ENCODE data around the gene HGS. TPM values are rescaled to one million over a fixed set of nuclear protein-coding genes. Genes with fewer than 3 reads are reported as not detected.

The HGS gene
- total and polyA plus RNA-seq, 2 of the 13 experiments (the other 11 are each of a cell fraction or from before 2014, with no cell fraction given) = 73.3 to 78.1 TPM

- TF ChIP-seq, protein P1, sequence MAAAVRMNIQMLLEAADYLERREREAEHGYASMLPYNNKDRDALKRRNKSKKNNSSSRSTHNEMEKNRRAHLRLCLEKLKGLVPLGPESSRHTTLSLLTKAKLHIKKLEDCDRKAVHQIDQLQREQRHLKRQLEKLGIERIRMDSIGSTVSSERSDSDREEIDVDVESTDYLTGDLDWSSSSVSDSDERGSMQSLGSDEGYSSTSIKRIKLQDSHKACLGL (CRISPR knock-in tag; IDR thresholded peaks at IDR 0.05) = peak; percentile 68
- TF ChIP-seq SRSF1 (optimal IDR thresholded peaks at IDR 0.05; ENCODE audit: low read depth, low read length) (peak; percentile 75), ZNF777 (CRISPR knock-in tag; IDR thresholded peaks at IDR 0.05) (0 out of 2 replicates have a peak, but pooled peaks have one; percentile 25), MYC (CRISPR knock-in tag; IDR thresholded peaks at IDR 0.05; ENCODE audit: borderline replicate concordance) (peak; percentile 40; the same call in 1 of the 2 replicates), MED1 (CRISPR knock-in tag; IDR thresholded peaks at IDR 0.05) (0 out of 2 replicates have a peak, but pooled peaks have one; percentile 27), RBFOX2 (IDR thresholded peaks at IDR 0.05; ENCODE audit: low read depth, low read length) (peak; percentile 87), FLYWCH1 (CRISPR knock-in tag; IDR thresholded peaks at IDR 0.05) (0 out of 2 replicates have a peak, but pooled peaks have one; percentile 27), EED (CRISPR knock-in tag; IDR thresholded peaks at IDR 0.05) (0 out of 2 replicates have a peak, but pooled peaks have one; percentile 41), TARDBP (CRISPR knock-in tag; IDR thresholded peaks at IDR 0.05) (peak; percentile 45; the same call in 1 of the 2 replicates), ZNF143 (CRISPR knock-in tag; IDR thresholded peaks at IDR 0.05) (peak; percentile 52), IKZF1 (IDR thresholded peaks at IDR 0.05) (no peak), ZNF354B (CRISPR knock-in tag; IDR thresholded peaks at IDR 0.05) (peak; percentile 60; the same call in 1 of the 2 replicates), AGO1 (IDR thresholded peaks at IDR 0.05; ENCODE audit: low read depth, low read length, poor library complexity, severe bottlenecking) (peak; percentile 87), SMAD1 (CRISPR knock-in tag; IDR thresholded peaks at IDR 0.05; ENCODE audit: borderline replicate concordance, low read depth) (0 out of 2 replicates have a peak, but pooled peaks have one; percentile 44), ZBTB20 (CRISPR knock-in tag; IDR thresholded peaks at IDR 0.05; ENCODE audit: borderline replicate concordance, low read depth) (peak; percentile 66; the same call in 1 of the 2 replicates), ZBTB3 (CRISPR knock-in tag; IDR thresholded peaks at IDR 0.05; ENCODE audit: borderline replicate concordance, low read depth) (0 out of 2 replicates have a peak, but pooled peaks have one; percentile 61), ZNF205 (CRISPR knock-in tag; IDR thresholded peaks at IDR 0.05) (0 out of 2 replicates have a peak, but pooled peaks have one; percentile 36)
- TF ChIP-seq, protein P2, sequence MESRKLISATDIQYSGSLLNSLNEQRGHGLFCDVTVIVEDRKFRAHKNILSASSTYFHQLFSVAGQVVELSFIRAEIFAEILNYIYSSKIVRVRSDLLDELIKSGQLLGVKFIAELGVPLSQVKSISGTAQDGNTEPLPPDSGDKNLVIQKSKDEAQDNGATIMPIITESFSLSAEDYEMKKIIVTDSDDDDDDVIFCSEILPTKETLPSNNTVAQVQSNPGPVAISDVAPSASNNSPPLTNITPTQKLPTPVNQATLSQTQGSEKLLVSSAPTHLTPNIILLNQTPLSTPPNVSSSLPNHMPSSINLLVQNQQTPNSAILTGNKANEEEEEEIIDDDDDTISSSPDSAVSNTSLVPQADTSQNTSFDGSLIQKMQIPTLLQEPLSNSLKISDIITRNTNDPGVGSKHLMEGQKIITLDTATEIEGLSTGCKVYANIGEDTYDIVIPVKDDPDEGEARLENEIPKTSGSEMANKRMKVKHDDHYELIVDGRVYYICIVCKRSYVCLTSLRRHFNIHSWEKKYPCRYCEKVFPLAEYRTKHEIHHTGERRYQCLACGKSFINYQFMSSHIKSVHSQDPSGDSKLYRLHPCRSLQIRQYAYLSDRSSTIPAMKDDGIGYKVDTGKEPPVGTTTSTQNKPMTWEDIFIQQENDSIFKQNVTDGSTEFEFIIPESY (CRISPR knock-in tag; IDR thresholded peaks at IDR 0.05) = peak; percentile 41; the same call in 1 of the 2 replicates
Observed at GRCh38 chr17:81701288-81702071, 17.7 kb downstream of the HGS start (continued).
